Testis (tissue), 2 donors: ENCODE measurements around the gene ATP6V1G1.

ENCODE experiments used
- CTCF ChIP-seq, 3 experiments: fragments of 450-650 bp in 2 of 3; fragments of 200-600 bp in 1 of 3; sonication (generic) in 1 of 3; IDR thresholded peaks; one replicate each; pipeline ENCODE4 v1.5.1; 2016 to 2019; ENCODE audit warnings: antibody characterized with exemption in 3 of 3, mild to moderate bottlenecking in 2 of 3, moderate library complexity in 1 of 3
- POLR2A ChIP-seq: fragments of 450-650 bp; IDR thresholded peaks from one replicate; pipeline ENCODE4 v1.6.1; 2017; ENCODE audit warnings: antibody characterized with exemption, mild to moderate bottlenecking, moderate library complexity

- no peak for TF ChIP-seq POLR2A
- no peak for TF ChIP-seq CTCF (IDR thresholded peaks at IDR 0.05)
Measured at GRCh38 chr9:114588651-114589526, 1.3 kb downstream of the ATP6V1G1 start.
